Spleen (tissue), 11 donors: ENCODE data around the gene S100A16. TPM values are rescaled to one million over a fixed set of nuclear protein-coding genes. Genes with fewer than 3 reads are reported as not detected.

ENCODE experiments used
- DNase-seq: peaks from one replicate; pipeline ENCODE4 v3.0.0-alpha.2; 2020
- H3K27ac ChIP-seq, 8 donors: fragments of 200-600 bp; sonication (generic) in 7 of 8; 1 replicate in 4 of 8; 2 replicates in 4 of 8; pipeline versions ENCODE4 v1.5.0 to v1.8.0; 2016 to 2021; ENCODE audit warnings: inconsistent platforms in 4 of 8, mild to moderate bottlenecking in 4 of 8, moderate library complexity in 1 of 8
- H3K27me3 ChIP-seq, 7 donors: fragments of 200-600 bp; sonication (generic) in 6 of 7; replicated peaks in 1 of 7; 1 replicate in 4 of 7; 2 replicates in 3 of 7; pipeline versions ENCODE4 v1.5.0 to v1.8.0; 2016 to 2021; ENCODE audit warnings: inconsistent platforms in 3 of 7, mild to moderate bottlenecking in 1 of 7
- H3K36me3 ChIP-seq, 6 donors: fragments of 200-600 bp; sonication (generic) in 5 of 6; 1 replicate in 4 of 6; 2 replicates in 2 of 6; pipeline versions ENCODE4 v1.5.0 to v1.8.0; 2016 to 2021; ENCODE audit warnings: inconsistent platforms in 2 of 6
- H3K4me1 ChIP-seq, 6 donors: fragments of 200-600 bp; sonication (generic) in 5 of 6; 1 replicate in 3 of 6; 2 replicates in 3 of 6; pipeline versions ENCODE4 v1.5.0 to v1.8.0; 2016 to 2021; ENCODE audit warnings: inconsistent platforms in 3 of 6
- H3K4me3 ChIP-seq, 8 donors: fragments of 200-600 bp; sonication (generic) in 7 of 8; 1 replicate in 4 of 8; 2 replicates in 4 of 8; pipeline versions ENCODE4 v1.5.0 to v1.8.0; 2016 to 2021; ENCODE audit warnings: inconsistent platforms in 4 of 8, mild to moderate bottlenecking in 4 of 8, moderate library complexity in 2 of 8
- H3K9me3 ChIP-seq, 8 donors: fragments of 200-600 bp; sonication (generic) in 7 of 8; 1 replicate in 4 of 8; 2 replicates in 4 of 8; pipeline versions ENCODE4 v1.5.0 to v1.8.0; 2016 to 2021; ENCODE audit warnings: inconsistent platforms in 4 of 8
- CTCF ChIP-seq, 11 experiments: fragments of 200-600 bp in 7 of 11; fragments of 450-650 bp in 4 of 11; sonication (generic) in 4 of 11; IDR thresholded peaks in 8 of 11; conservative IDR thresholded peaks in 3 of 11; 1 replicate in 7 of 11; 2 replicates in 4 of 11; pipeline versions ENCODE4 v1.4.0 to v1.8.0; 2016 to 2021; ENCODE audit warnings: antibody characterized with exemption in 11 of 11, inconsistent platforms in 4 of 11, mild to moderate bottlenecking in 1 of 11
- POLR2A ChIP-seq, 3 donors: fragments of 450-650 bp; IDR thresholded peaks; one replicate each; pipeline ENCODE4 v1.5.1; 2017; ENCODE audit warnings: antibody characterized with exemption in 3 of 3, mild to moderate bottlenecking in 1 of 3
- POLR2AphosphoS5 ChIP-seq, 3 donors: sonication (generic); formaldehyde crosslinking; IDR thresholded peaks; one replicate each; pipeline ENCODE4 v1.5.1; 2017; ENCODE audit warnings: antibody characterized with exemption in 3 of 3
- WGBS, 5 donors: extraction: QIAGEN DNeasy Blood & Tissue Kit in 3 of 5; methylation state at CpG; one replicate each; pipeline versions ENCODE4 v1.1.5 to v1.1.7; 2013 to 2018; 5-methylcytosine and 5-hydroxymethylcytosine counted together
- intact Hi-C: fragments of 100-400 bp; cut with DNase I; formaldehyde crosslinking; loops from one replicate; pipeline ENCODE4 v1.15.0; 2023; ENCODE audit warnings: low total_unique reads
- polyA plus RNA-seq, 3 donors: library from polyadenylated mRNA; stranded (reverse); fragments of 200-250 nt; gene quantifications; one replicate each; pipeline ENCODE4 v1.2.1, GENCODE V29; 2013
- total RNA-seq, 7 donors: library from RNA; depleted of rRNA in 3 of 7; stranded (reverse); fragments of >200 nt in 3 of 7; fragmentation: NEBNext Ultra II Directional in 4 of 7; extraction: Animal tissue kit (Norgen Biotek cat#: 25700) in 4 of 7; gene quantifications; one replicate each; pipeline versions ENCODE4 v1.1.0 to v1.2.1, GENCODE V29; 2016 to 2021
- donor health status: healthy with polysubstance abuse.
- donor health status: DM: no; HTN: no; CAD: no; lungs with moderate emphysema.
- donor health status: DM: no; HTN: no; CAD: no.
- donor health status: Bipolar disorder and iron deficiency.
- donor health status: healthy.
- donor health status: DM: no; HTN: no; CAD: no.
- donor health status: DM: yes; HTN: yes; CAD: no.

Gene S100A16
- total and polyA plus RNA-seq, 10 donors, result 52.0 to 111 (median 91.6) TPM

DNA sequence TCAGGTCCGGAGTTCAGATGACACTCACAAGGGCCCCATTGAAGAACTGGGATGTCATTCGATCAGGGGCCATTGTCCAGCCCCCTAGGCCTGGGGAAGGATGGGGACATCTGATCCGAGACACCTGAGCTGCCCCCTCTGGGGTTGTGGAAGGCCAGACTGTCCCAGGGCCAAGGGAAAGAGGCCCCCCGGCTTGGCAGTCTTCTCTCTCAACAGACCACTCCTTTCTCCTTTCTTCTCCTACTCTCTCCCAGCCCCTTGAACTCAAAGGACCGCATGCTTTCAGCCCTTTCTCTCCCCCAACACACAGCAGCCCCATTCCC, 16.4 kb upstream of the S100A16 start:
- no peaks in the 10 kb centered on the region for H3K9me3 ChIP-seq
- no peak overlapping the region for H3K4me3 ChIP-seq
- 82 to 97% (median 89%) methylated on average over 5 of the region's 5 CpGs for WGBS, 5 donors
- DNase-seq, result no peak
- no peak for TF ChIP-seq CTCF (IDR thresholded peaks at IDR 0.05 in 8 of 11, conservative IDR thresholded peaks at IDR 0.05 in 3 of 11)
- no peak for TF ChIP-seq POLR2AphosphoS5 (IDR thresholded peaks at IDR 0.05)
- no peak for TF ChIP-seq POLR2A (IDR thresholded peaks at IDR 0.05)
- peaks cover 0 to 8% (median 0%) of the 10 kb centered on the region in 6 donors for H3K36me3 ChIP-seq
- H3K27me3 ChIP-seq, result no peaks in the 10 kb centered on the region
- intact Hi-C loops, result no loop called here
- peak overlapping the region in 4 of 8 donors; percentile 22 to 84 (median 38) for H3K27ac ChIP-seq
- peaks cover 0 to 82% (median 29%) of the 10 kb centered on the region in 6 donors for H3K4me1 ChIP-seq

- no peaks in the 10 kb centered on the region for H3K9me3 ChIP-seq
- intact Hi-C loops, result no loop called here
- TF ChIP-seq CTCF (IDR thresholded peaks at IDR 0.05 in 8 of 11, conservative IDR thresholded peaks at IDR 0.05 in 3 of 11) (no peak), POLR2A (IDR thresholded peaks at IDR 0.05) (no peak), POLR2AphosphoS5 (IDR thresholded peaks at IDR 0.05) (no peak)
- H3K27me3 ChIP-seq, result no peaks in the 10 kb centered on the region
- H3K4me1 ChIP-seq, result peaks cover 0 to 87% (median 32%) of the 10 kb centered on the region in 6 donors
- DNase-seq, result no peak
- WGBS, 5 donors, result 50 to 74% (median 58%) methylated on average over 6 of the region's 6 CpGs
- no peak overlapping the region for H3K4me3 ChIP-seq
- H3K27ac ChIP-seq, result peak overlapping the region in 3 of 8 donors; percentile 38 to 84 (median 38)
- H3K36me3 ChIP-seq, result peaks cover 0 to 8% (median 0%) of the 10 kb centered on the region in 6 donors
Measured at GRCh38 chr1:153628638-153629342, 15.9 kb upstream of the S100A16 start.

GRCh38 chr1:153627715-153628626, 15.0 kb upstream of the S100A16 start, which contains the start of gene S100A1:
TSS of gene S100A1 (plus strand) at chr1:153628434. CDS start at chr1:153630522, 2,088 bp downstream.
- intact Hi-C loops, result no loop called here
- no peaks in the 10 kb centered on the region for H3K9me3 ChIP-seq
- WGBS, 5 donors, result 70 to 87% (median 78%) methylated on average over 7 to 10 of the region's 10 CpGs
- H3K27me3 ChIP-seq, result no peaks in the 10 kb centered on the region
- H3K36me3 ChIP-seq, result peaks cover 0 to 8% (median 0%) of the 10 kb centered on the region in 6 donors
- peak within 1 kb of the TSS; percentile 62 to 87 (median 81) for H3K27ac ChIP-seq
- peaks cover 0 to 87% (median 31%) of the 10 kb centered on the region in 6 donors for H3K4me1 ChIP-seq
- no peak for DNase-seq
- TF ChIP-seq CTCF (IDR thresholded peaks at IDR 0.05 in 8 of 11, conservative IDR thresholded peaks at IDR 0.05 in 3 of 11) (peak in 3 of 11 experiments; percentile 5 to 31 (median 17)), POLR2A (IDR thresholded peaks at IDR 0.05) (no peak)
- peak within 1 kb of the TSS in 7 of 8 donors; percentile 28 to 62 (median 32) for H3K4me3 ChIP-seq
